Measurements from ENCODE around the gene HDAC3. TPM values are rescaled to one million over a fixed set of nuclear protein-coding genes. Genes with fewer than 3 reads are reported as not detected.

Gene HDAC3
- total and polyA plus RNA-seq, 11 donors: 24.5 to 39.0 (median 32.3) TPM

DNA sequence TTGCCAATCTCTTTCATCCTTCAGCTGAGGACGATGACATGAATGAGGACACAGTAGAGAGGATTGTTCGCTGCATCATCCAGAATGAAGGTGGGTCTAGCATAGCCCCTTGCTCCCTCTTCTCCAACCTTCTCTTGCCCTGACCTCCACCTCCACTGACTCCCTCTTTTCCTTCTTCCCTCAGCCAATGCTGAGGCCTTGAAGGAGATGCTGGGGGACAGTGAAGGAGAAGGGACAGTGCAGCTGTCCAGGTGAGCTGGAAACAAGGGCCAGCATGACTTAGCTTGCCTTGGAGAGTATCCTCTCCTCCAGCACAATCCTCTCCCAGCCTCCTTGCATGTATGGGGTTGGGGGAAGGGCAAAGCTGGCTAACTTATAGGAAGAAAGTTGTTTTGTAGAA lies 2.1 kb upstream of the HDAC3 start:
- H3K4me3 ChIP-seq: no peak overlapping the region
- peaks cover 3 to 38% (median 23%) of the 10 kb centered on the region in 12 donors for H3K4me1 ChIP-seq
- H3K36me3 ChIP-seq: peaks cover 0 to 21% (median 3%) of the 10 kb centered on the region in 9 donors
- 93 to 98% (median 96%) methylated on average over 2 of the region's 2 CpGs for WGBS, 4 donors
- DNase-seq (no peak), ATAC-seq (no peak)
- intact Hi-C loops (cut with DNase I): no loop called here
- no peaks in the 10 kb centered on the region for H3K9me3 ChIP-seq
- H3K27me3 ChIP-seq: no peaks in the 10 kb centered on the region
- TF ChIP-seq, protein P1, sequence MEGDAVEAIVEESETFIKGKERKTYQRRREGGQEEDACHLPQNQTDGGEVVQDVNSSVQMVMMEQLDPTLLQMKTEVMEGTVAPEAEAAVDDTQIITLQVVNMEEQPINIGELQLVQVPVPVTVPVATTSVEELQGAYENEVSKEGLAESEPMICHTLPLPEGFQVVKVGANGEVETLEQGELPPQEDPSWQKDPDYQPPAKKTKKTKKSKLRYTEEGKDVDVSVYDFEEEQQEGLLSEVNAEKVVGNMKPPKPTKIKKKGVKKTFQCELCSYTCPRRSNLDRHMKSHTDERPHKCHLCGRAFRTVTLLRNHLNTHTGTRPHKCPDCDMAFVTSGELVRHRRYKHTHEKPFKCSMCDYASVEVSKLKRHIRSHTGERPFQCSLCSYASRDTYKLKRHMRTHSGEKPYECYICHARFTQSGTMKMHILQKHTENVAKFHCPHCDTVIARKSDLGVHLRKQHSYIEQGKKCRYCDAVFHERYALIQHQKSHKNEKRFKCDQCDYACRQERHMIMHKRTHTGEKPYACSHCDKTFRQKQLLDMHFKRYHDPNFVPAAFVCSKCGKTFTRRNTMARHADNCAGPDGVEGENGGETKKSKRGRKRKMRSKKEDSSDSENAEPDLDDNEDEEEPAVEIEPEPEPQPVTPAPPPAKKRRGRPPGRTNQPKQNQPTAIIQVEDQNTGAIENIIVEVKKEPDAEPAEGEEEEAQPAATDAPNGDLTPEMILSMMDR (IDR thresholded peaks at IDR 0.05): no peak
- no peak for TF ChIP-seq POLR2A (IDR thresholded peaks at IDR 0.05)
- no peak overlapping the region for H3K27ac ChIP-seq

DNA sequence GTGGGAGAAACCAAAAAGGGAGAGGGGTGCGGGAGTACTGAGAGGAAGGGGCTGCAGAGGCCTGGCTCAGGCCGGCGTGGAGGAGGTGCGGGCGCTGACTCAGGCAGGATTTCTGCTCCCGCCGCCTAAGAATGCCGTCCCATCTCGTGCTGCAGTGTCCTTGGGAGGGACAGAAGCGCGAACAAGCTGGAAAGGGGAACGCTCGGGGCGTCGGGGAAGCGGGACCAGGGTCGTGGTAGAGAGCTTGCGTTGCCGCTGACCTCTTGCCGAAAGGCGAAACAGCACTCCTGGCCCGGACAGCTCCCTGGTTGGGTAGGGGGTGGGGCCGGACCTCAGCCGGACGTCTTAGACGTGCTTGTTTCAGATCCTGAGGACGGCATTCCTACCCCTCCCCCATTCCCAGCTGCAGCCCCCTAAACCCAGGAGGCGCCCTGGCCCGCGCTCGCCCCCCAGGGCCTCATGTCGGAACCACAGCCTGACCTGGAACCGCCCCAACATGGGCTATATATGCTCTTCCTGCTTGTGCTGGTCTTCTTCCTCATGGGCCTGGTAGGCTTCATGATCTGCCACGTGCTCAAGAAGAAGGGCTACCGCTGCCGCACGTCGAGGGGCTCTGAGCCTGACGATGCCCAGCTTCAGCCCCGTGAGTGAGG lies 1.2 kb upstream of the HDAC3 start:
- peaks cover 0 to 20% (median 7%) of the 10 kb centered on the region in 9 donors for H3K36me3 ChIP-seq
- ATAC-seq (peak in 3 of 4 donors; percentile 23 to 53 (median 42)), DNase-seq (peak; percentile 58 to 82 (median 66))
- H3K4me1 ChIP-seq: peaks cover 3 to 44% (median 24%) of the 10 kb centered on the region in 12 donors
- H3K27ac ChIP-seq: peak overlapping the region in 1 of 12 donors; percentile 81
- H3K4me3 ChIP-seq: peak overlapping the region; percentile 45 to 97 (median 78)
- intact Hi-C loops (cut with DNase I): no loop called here
- no peaks in the 10 kb centered on the region for H3K27me3 ChIP-seq
- 5 to 13% (median 6%) methylated on average over 18 to 40 of the region's 40 CpGs for WGBS, 4 donors
- H3K9me3 ChIP-seq: no peaks in the 10 kb centered on the region
- TF ChIP-seq POLR2A (IDR thresholded peaks at IDR 0.05): no peak
- TF ChIP-seq, protein P1 (IDR thresholded peaks at IDR 0.05): peak in 7 of 12 donors; percentile 7 to 39 (median 33)

DNA sequence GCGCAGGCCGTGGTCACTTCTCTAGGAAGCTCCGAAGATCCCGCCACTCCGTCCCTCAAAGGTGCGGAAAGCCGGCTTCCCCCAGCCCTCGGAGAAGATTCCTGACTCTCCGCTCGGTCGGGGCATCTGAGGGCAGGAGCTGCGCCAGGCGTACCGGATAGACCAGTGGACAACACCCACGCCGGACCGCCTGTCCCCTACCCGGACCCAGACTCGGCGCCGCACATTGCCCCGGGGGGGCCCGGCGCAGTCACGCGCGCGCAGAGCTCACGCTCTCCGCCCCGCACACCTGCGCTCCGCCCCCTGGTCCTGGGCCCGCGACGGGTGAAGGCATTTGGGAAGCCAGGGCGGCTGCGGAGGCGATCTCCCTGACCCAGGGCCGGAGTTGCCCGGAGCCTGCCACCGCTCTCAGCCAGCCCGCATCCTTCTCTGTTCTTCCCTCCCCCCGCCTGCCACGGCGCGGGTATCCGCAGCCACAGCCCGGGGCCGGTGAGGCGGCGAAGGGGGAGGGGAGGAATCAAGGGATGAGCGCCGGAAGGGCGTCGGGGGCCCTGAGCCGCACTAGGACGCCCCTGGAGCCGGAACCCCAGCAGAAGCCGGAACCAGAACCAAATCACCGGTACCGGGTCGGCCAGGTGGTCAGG lies 596 bp upstream of the HDAC3 start:
- Histone ChIP-seq H3K27me3 (no peaks in the 10 kb centered on the region), H3K27ac (peak overlapping the region in 8 of 12 donors; percentile 57 to 85 (median 76)), H3K9me3 (no peaks in the 10 kb centered on the region), H3K36me3 (peaks cover 0 to 23% (median 8%) of the 10 kb centered on the region in 9 donors), H3K4me3 (peak overlapping the region; percentile 45 to 97 (median 78)), H3K4me1 (peaks cover 3 to 49% (median 24%) of the 10 kb centered on the region in 12 donors)
- 1 to 4% (median 2%) methylated on average over 14 to 63 of the region's 63 CpGs for WGBS, 4 donors
- intact Hi-C loops (cut with DNase I): no loop called here
- ATAC-seq (peak; percentile 3 to 21 (median 14)), DNase-seq (peak in 3 of 5 donors; percentile 31 to 71 (median 41))
- TF ChIP-seq, protein P1 (IDR thresholded peaks at IDR 0.05): no peak
- no peak for TF ChIP-seq POLR2A (IDR thresholded peaks at IDR 0.05)

DNA sequence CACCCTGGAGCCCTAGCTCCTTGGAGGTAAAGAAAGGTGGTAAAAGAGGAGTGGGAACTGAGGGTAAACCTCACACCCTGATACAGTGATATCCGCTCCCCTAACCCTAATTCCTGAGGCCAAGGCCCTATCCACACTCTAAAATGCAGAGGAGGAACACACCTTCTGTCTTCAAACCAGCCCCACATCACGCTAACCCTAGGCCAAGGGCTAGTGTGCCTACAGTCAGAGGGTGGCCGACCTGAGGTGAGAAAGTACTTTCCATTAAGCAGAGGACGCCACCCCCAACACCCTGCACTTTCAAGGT lies 590 bp downstream of the HDAC3 start:
- Histone ChIP-seq H3K4me1 (peaks cover 3 to 49% (median 24%) of the 10 kb centered on the region in 12 donors), H3K4me3 (peak overlapping the region; percentile 45 to 97 (median 78)), H3K27me3 (no peaks in the 10 kb centered on the region), H3K9me3 (no peaks in the 10 kb centered on the region), H3K27ac (peak overlapping the region in 11 of 12 donors; percentile 57 to 85 (median 73)), H3K36me3 (peaks cover 0 to 32% (median 8%) of the 10 kb centered on the region in 9 donors)
- TF ChIP-seq, protein P1 (IDR thresholded peaks at IDR 0.05): no peak
- TF ChIP-seq POLR2A (IDR thresholded peaks at IDR 0.05): no peak
- no peak for ATAC-seq
- intact Hi-C loops (cut with DNase I): no loop called here
- no peak for DNase-seq
- 7 to 25% (median 9%) methylated on average over 2 to 4 of the region's 4 CpGs for WGBS, 4 donors

Measured in heart left ventricle (tissue), 16 donors.